Right lobe of liver (tissue), 6 donors: Measurements from ENCODE around the gene PCYOX1L. TPM values are rescaled to one million over a fixed set of nuclear protein-coding genes. Genes with fewer than 3 reads are reported as not detected.

ENCODE experiments used
- ATAC-seq, 4 donors: fragments of 200-7000 bp; cut with Tn5 transposase; one replicate each; pipeline ENCODE4 v1.9.1; 2020; ENCODE audit warnings: mild to moderate bottlenecking in 4 of 4, moderate library complexity in 4 of 4
- DNase-seq, 3 donors: peaks; one replicate each; pipeline ENCODE4 v3.0.0-alpha.2; 2020
- H3K27ac ChIP-seq, 3 donors: fragments of 200-600 bp; one replicate each; pipeline ENCODE4 v1.8.0; 2022
- H3K27me3 ChIP-seq, 2 donors: fragments of 200-600 bp; one replicate each; pipeline ENCODE4 v1.8.0; 2022
- H3K36me3 ChIP-seq, 4 donors: fragments of 200-600 bp; sonication (generic) in 1 of 4; one replicate each; pipeline versions ENCODE4 v1.5.1 to v1.8.0; 2017 to 2022; ENCODE audit warnings: control low read depth in 1 of 4
- H3K4me1 ChIP-seq, 4 donors: fragments of 200-600 bp; sonication (generic) in 1 of 4; one replicate each; pipeline versions ENCODE4 v1.5.1 to v1.8.0; 2017 to 2022; ENCODE audit warnings: control low read depth in 1 of 4
- H3K4me3 ChIP-seq, 3 donors: fragments of 200-600 bp; one replicate each; pipeline ENCODE4 v1.8.0; 2022
- H3K9me3 ChIP-seq, 4 donors: fragments of 200-600 bp; sonication (generic) in 1 of 4; one replicate each; pipeline versions ENCODE4 v1.5.1 to v1.8.0; 2017 to 2022; ENCODE audit warnings: control low read depth in 1 of 4
- POLR2A ChIP-seq: fragments of 450-650 bp; IDR thresholded peaks from one replicate; pipeline ENCODE4 v1.6.1; 2017; ENCODE audit warnings: antibody characterized with exemption, mild to moderate bottlenecking
- WGBS: methylation state at CpG from one replicate; pipeline ENCODE4 v1.1.6; 2018; ENCODE audit warnings: low coverage, low lambda C conversion rate; ENCODE audit not compliant: insufficient coverage; ENCODE audit errors: missing lambda C conversion rate; 5-methylcytosine and 5-hydroxymethylcytosine counted together
- intact Hi-C, 2 donors: fragments of 100-400 bp; cut with DNase I; formaldehyde crosslinking; loops; one replicate each; pipeline versions ENCODE4 v1.11.2 to v1.14.1; 2022
- total RNA-seq, 6 experiments: library from RNA; depleted of rRNA in 2 of 6; stranded (reverse); fragments of >200 nt in 2 of 6; fragmentation: NEBNext Ultra II Directional in 3 of 6; extraction: Animal tissue kit (Norgen Biotek cat#: 25700) in 3 of 6; gene quantifications; one replicate each; pipeline versions ENCODE4 v1.1.0 to v1.2.4, GENCODE V29; 2016 to 2023
- TF ChIP-seq, protein P1 (sequence below), 4 donors: fragments of 200-600 bp in 3 of 4; fragments of 450-650 bp in 1 of 4; IDR thresholded peaks; one replicate each; pipeline versions ENCODE4 v1.5.1 to v1.8.0; 2016 to 2022; ENCODE audit warnings: antibody characterized with exemption in 4 of 4, mild to moderate bottlenecking in 2 of 4
- donor health status: DM: no; HTN: yes; CAD: no.
- donor health status: DM: no; HTN: no; CAD: no.
- donor health status: DM: no; HTN: no; CAD: no.
- donor health status: DM: no; HTN: yes; CAD: no.
- donor health status: DM: no; HTN: yes; CAD: no.

The PCYOX1L gene
- total RNA-seq, 6 experiments from 2014 or later, result 0.29 to 1.2 (median 0.62) TPM

- no peak for TF ChIP-seq POLR2A
- TF ChIP-seq, protein P1, sequence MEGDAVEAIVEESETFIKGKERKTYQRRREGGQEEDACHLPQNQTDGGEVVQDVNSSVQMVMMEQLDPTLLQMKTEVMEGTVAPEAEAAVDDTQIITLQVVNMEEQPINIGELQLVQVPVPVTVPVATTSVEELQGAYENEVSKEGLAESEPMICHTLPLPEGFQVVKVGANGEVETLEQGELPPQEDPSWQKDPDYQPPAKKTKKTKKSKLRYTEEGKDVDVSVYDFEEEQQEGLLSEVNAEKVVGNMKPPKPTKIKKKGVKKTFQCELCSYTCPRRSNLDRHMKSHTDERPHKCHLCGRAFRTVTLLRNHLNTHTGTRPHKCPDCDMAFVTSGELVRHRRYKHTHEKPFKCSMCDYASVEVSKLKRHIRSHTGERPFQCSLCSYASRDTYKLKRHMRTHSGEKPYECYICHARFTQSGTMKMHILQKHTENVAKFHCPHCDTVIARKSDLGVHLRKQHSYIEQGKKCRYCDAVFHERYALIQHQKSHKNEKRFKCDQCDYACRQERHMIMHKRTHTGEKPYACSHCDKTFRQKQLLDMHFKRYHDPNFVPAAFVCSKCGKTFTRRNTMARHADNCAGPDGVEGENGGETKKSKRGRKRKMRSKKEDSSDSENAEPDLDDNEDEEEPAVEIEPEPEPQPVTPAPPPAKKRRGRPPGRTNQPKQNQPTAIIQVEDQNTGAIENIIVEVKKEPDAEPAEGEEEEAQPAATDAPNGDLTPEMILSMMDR (IDR thresholded peaks at IDR 0.05), result no peak
- intact Hi-C loops, result no loop called here
- peaks cover 0 to 6% (median 0%) of the 10 kb centered on the region in 4 donors for H3K36me3 ChIP-seq
- DNase-seq, result peak; percentile 51 to 68 (median 61)
- H3K27me3 ChIP-seq, result no peaks in the 10 kb centered on the region
- no peak overlapping the region for H3K27ac ChIP-seq
- ATAC-seq, result peak; percentile 31 to 48 (median 41)
- WGBS, result 2% methylated on average over 10 of the region's 18 CpGs
- H3K4me1 ChIP-seq, result no peaks in the 10 kb centered on the region
- H3K9me3 ChIP-seq, result no peaks in the 10 kb centered on the region
- H3K4me3 ChIP-seq, result peak overlapping the region; percentile 52 to 67 (median 57)
Observed at GRCh38 chr5:149358294-149358651, 427 bp downstream of the PCYOX1L start.

DNA sequence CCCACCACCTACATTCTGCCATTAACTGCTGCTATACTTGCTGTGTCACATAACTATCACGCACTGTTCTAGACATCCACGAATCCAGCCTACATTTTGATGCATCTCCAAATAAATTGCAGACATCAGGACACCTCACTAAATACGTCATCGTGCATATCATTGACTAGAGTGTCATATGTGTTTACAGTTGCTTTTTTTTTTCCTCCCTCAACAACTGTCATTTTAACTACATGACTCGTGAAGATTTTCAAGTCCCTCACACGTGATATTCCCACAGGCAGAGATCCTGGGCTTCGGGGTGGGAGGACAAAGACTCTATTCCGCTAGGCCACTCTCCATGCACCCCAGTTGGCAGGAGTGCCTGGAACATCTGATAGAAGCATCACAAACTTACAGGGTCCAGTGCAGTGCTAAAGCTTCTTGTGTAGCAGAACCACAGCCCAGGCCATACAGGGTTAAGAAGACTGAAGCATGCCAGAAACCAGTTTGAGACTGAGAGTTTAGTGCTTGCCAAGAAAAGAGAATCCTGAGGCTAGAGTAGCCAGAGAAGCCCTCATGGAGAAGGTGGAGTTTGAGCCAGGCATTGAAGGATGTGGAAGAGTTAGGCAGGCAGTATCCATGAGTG, 1.1 kb downstream of the PCYOX1L start:
- H3K4me3 ChIP-seq, result no peak overlapping the region
- 72% methylated on average over 5 of the region's 8 CpGs for WGBS
- no peak for DNase-seq
- H3K36me3 ChIP-seq, result peaks cover 0 to 5% (median 0%) of the 10 kb centered on the region in 4 donors
- intact Hi-C loops, result no loop called here
- ATAC-seq, result no peak
- no peak overlapping the region for H3K27ac ChIP-seq
- no peaks in the 10 kb centered on the region for H3K27me3 ChIP-seq
- H3K9me3 ChIP-seq, result no peaks in the 10 kb centered on the region
- H3K4me1 ChIP-seq, result no peaks in the 10 kb centered on the region
- TF ChIP-seq, protein P1 (IDR thresholded peaks at IDR 0.05), result no peak

DNA sequence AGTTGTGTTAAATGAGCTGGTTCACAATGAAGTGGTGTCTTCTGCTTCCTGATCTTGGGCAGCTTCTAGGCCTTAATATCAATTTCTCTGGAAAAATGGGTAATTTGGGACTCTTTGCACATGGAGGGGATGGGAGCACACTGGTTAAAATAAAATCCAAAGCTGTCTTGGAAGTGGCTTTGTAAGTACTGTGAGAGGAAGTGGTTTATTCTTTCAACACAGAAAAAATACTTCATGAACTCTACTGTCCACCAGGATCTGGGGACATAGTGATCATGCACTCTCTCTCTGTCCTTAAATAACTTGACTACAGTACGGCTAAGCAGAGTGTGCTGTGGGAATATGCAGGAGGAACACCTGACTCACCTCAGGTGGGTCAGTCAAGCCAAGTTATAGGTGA, 2.4 kb downstream of the PCYOX1L start:
- no peaks in the 10 kb centered on the region for H3K4me1 ChIP-seq
- H3K27ac ChIP-seq, result no peak overlapping the region
- TF ChIP-seq, protein P1 (IDR thresholded peaks at IDR 0.05), result no peak
- TF ChIP-seq POLR2A, result no peak
- intact Hi-C loops, result no loop called here
- no peak overlapping the region for H3K4me3 ChIP-seq
- no peak for ATAC-seq
- H3K27me3 ChIP-seq, result no peaks in the 10 kb centered on the region
- H3K36me3 ChIP-seq, result no peaks in the 10 kb centered on the region
- H3K9me3 ChIP-seq, result no peaks in the 10 kb centered on the region
- no peak for DNase-seq
- WGBS, result 50% methylated on average over 1 of the region's 1 CpG

GRCh38 chr5:149362541-149362940, 4.7 kb downstream of the PCYOX1L start:
- ATAC-seq, result no peak
- no peaks in the 10 kb centered on the region for H3K27me3 ChIP-seq
- TF ChIP-seq POLR2A, result no peak
- TF ChIP-seq, protein P1 (IDR thresholded peaks at IDR 0.05), result no peak
- no peaks in the 10 kb centered on the region for H3K9me3 ChIP-seq
- no peaks in the 10 kb centered on the region for H3K4me1 ChIP-seq
- no peaks in the 10 kb centered on the region for H3K36me3 ChIP-seq
- DNase-seq, result no peak
- no peak overlapping the region for H3K27ac ChIP-seq
- intact Hi-C loops, result no loop called here
- H3K4me3 ChIP-seq, result no peak overlapping the region
- 88% methylated on average over 3 of the region's 12 CpGs for WGBS

DNA sequence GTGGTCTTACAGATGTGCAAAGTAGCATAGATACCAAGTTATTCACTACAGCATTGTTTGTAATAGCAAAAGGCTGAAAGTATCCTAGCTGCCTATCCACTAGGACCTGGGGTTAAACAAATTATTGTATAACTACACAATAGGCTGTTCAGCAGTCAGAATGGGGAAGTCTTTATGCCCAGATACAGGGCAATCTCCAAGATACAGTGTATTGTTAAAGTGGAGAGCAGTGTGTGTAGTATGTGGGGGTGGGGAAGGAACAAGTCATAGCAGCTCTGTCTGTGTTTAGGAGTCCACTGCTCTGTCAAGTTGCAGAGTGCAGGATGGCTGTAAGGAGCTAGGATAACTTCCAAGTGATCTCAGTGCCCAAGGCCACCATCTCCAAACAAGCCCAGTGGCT, 5.5 kb downstream of the PCYOX1L start:
- no peak for TF ChIP-seq POLR2A
- TF ChIP-seq, protein P1 (IDR thresholded peaks at IDR 0.05), result no peak
- no peak for ATAC-seq
- DNase-seq, result no peak
- Histone ChIP-seq H3K4me3 (no peak overlapping the region), H3K4me1 (no peaks in the 10 kb centered on the region), H3K27ac (no peak overlapping the region), H3K9me3 (no peaks in the 10 kb centered on the region), H3K36me3 (no peaks in the 10 kb centered on the region), H3K27me3 (no peaks in the 10 kb centered on the region)
- intact Hi-C loops, result no loop called here
